Measurements from ENCODE around the gene COQ4.
"Not testable (repeated sequence)": the region's sequence is repeated elsewhere in the genome, so short reads cannot be mapped to it uniquely, and the experiment has no call there.

The COQ4 gene

GRCh38 chr9:128322404-128323211 is at the start of gene COQ4, which contains the start of gene TRUB2:
Gene COQ4 (plus strand): TSS chr9:128322839. CDS start chr9:128322859, 20 bp downstream.
Gene TRUB2 (minus strand): TSS chr9:128322447. CDS start chr9:128322408, 39 bp downstream.
- DNase-seq (ENCODE audit: low read depth, low spot score), result peak; percentile 93

GRCh38 chr9:128274245-128274644 is 48.4 kb upstream of the COQ4 start:
- DNase-seq (ENCODE audit: low read depth, low spot score), result no peak

- DNase-seq (ENCODE audit: low read depth, low spot score), result no peak
Measured at GRCh38 chr9:128275198-128276007, 47.2 kb upstream of the COQ4 start, which contains the start of gene GOLGA2. Gene GOLGA2 (minus strand): TSS chr9:128276007. CDS start chr9:128275976, 31 bp downstream.

- DNase-seq (ENCODE audit: low read depth, low spot score), result peak; percentile 98
Measured at GRCh38 chr9:128276008-128276573, 46.5 kb upstream of the COQ4 start, which contains the start of gene SWI5. Gene SWI5 (plus strand): TSS chr9:128276276.

GRCh38 chr9:128276574-128277270 is 45.9 kb upstream of the COQ4 start:
- no peak for DNase-seq (ENCODE audit: low read depth, low spot score)

GRCh38 chr9:128279088-128280073 is 43.3 kb upstream of the COQ4 start:
- not testable (repeated sequence) for DNase-seq (ENCODE audit: low read depth, low spot score)

GRCh38 chr9:128280084-128280622 is 42.5 kb upstream of the COQ4 start:
- DNase-seq (ENCODE audit: low read depth, low spot score), result no peak

GRCh38 chr9:128282500-128282899 is 40.1 kb upstream of the COQ4 start:
- DNase-seq (ENCODE audit: low read depth, low spot score), result no peak

- DNase-seq (ENCODE audit: low read depth, low spot score), result no peak
Measured at GRCh38 chr9:128285033-128285784, 37.4 kb upstream of the COQ4 start.

GRCh38 chr9:128286440-128286839 is 36.2 kb upstream of the COQ4 start:
- DNase-seq (ENCODE audit: low read depth, low spot score), result no peak

GRCh38 chr9:128288273-128289004 is 34.2 kb upstream of the COQ4 start:
- DNase-seq (ENCODE audit: low read depth, low spot score), result no peak

- no peak for DNase-seq (ENCODE audit: low read depth, low spot score)
Measured at GRCh38 chr9:128292009-128292408, 30.6 kb upstream of the COQ4 start.

GRCh38 chr9:128293091-128293490 is 29.5 kb upstream of the COQ4 start:
- no peak for DNase-seq (ENCODE audit: low read depth, low spot score)

GRCh38 chr9:128294142-128294541 is 28.5 kb upstream of the COQ4 start:
- DNase-seq (ENCODE audit: low read depth, low spot score), result no peak

GRCh38 chr9:128296340-128297220 is 26.1 kb upstream of the COQ4 start:
- no peak for DNase-seq (ENCODE audit: low read depth, low spot score)

GRCh38 chr9:128297221-128297773 is 25.3 kb upstream of the COQ4 start:
- no peak for DNase-seq (ENCODE audit: low read depth, low spot score)
